ENCODE data around the gene GSG1.

GSG1 gene

DNA sequence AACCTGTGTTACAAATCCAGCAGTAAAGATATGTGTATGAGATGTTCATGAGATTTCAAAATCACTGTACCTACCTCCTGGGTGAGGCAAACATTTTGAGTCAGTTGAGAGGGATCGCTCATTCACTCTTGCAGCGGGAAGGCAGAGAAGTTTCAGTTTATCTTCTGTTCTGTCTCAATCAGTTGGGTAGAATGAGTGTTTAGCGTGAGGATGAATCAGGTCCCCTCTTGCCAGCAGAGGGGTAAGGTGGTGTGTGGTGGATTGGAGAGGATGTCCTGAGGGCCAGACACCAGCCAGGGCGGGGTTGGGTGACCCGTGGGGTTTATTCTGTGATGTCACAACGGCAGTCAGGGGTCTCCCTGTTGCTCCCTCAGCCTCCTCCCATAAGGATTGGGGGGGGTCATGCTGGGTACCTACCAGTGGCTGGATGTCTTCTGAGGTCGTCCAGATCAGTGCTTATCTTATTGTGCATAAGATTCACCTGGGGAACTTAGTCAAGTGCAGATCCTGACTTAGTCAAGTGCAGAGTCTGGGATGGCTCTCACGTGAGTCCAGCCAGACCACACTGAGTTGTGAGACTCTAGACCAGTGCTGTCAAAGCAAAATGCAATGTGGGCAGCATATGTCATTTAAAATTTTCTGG is at the start of gene GSG1:
Gene GSG1, minus strand, starts transcription at position 277 of the 643 bp plus-strand sequence. Its CDS starts 155 bp downstream, at position 122.
- no peak for DNase-seq (ENCODE audit: low spot score)

DNA sequence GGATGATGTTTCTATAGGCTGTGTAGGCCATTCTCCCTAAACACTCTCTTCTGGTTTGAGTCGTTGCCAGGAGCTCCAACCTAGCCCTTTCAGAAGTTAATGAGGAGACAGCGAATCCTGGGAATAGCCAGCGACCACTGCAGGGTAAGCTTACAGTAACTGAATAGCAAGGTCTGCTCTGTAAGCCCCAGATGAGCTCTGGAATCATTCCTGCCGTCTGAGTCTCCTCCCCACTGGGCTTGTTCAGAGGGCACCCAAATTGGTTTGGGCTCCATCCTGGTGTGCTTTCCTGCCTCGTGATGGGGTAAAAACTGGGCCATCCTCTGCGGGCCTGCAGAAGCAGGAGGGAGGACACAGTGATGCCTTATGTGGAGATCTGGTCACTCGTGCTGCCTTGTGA is 49.7 kb upstream of the GSG1 start:
- DNase-seq (ENCODE audit: low spot score): no peak

DNA sequence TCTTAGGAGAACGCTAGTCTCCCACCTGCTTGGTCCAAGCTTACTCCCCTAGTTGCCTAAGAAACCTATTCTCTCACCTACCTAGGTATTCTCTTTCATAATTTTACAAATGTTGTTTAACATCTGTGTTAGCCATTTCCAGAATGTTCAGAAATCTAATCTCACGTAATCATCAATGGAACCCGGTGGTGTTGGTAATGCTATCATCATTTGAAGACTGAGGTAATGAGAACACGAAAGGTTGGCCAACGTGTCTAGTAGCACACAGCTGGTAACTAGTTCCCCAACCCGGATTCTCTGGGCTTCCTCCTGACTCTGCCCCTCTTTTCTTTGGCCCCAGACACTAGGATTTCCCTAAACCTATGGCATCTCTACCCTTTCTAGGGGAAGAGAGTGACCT is 49.3 kb upstream of the GSG1 start:
- no peak for DNase-seq (ENCODE audit: low spot score)

DNA sequence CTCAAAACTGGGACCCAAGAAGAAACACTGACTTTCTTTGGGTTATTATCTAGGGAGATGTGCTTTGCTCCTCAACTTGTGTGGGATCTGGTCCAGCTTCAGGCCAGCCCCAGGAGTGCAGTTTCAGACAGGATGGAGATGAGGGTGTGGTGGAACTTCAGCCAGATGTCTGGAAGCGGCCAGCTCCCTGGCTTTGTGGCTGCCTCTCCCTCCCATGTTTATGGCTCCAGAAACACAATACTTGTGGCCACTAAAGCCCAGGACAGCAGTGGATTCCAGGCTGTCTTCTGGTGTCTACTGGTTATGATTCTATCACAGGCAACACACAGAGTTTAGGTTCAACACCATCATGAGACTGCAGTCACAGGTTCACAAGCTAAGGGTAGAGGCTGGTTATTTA is 48.8 kb upstream of the GSG1 start:
- DNase-seq (ENCODE audit: low spot score): no peak

DNA sequence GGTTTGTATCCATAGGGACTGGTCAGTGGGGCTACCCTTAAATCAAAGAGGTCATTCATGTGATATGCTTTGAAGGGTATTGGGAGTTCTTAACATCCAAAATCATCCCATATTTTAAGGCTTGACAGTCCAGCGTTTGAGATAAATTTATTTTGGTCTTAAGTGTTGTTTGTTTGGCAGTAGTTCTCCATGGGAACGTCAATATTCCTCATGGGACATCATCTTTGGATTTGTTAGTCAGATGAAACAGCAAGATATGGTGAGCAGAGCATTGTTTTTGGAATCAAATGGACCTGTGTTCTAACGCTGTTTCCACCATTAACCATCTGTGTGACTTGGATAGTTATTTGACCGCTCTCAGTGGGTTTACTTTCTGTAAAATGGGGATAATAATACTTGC is 45.9 kb upstream of the GSG1 start:
- no peak for DNase-seq (ENCODE audit: low spot score)

DNA sequence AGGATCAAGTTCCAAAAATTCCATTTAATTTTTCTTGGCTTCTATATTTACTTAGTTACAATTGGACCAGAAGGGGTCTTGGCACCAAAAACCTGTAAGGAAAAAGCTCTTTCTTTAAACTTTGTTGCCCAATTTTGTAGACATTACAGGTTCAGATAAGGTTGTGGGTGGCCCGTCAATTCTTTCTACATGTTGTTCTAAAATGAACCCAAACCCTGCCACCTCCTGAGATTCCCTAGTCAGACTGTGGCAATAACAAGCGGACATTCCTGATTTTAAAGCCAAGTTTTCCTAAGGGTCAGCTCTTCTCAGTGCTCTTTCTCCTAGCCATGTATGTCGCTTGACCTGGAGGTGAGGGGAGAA is 45.0 kb upstream of the GSG1 start:
- no peak for DNase-seq (ENCODE audit: low spot score)

DNA sequence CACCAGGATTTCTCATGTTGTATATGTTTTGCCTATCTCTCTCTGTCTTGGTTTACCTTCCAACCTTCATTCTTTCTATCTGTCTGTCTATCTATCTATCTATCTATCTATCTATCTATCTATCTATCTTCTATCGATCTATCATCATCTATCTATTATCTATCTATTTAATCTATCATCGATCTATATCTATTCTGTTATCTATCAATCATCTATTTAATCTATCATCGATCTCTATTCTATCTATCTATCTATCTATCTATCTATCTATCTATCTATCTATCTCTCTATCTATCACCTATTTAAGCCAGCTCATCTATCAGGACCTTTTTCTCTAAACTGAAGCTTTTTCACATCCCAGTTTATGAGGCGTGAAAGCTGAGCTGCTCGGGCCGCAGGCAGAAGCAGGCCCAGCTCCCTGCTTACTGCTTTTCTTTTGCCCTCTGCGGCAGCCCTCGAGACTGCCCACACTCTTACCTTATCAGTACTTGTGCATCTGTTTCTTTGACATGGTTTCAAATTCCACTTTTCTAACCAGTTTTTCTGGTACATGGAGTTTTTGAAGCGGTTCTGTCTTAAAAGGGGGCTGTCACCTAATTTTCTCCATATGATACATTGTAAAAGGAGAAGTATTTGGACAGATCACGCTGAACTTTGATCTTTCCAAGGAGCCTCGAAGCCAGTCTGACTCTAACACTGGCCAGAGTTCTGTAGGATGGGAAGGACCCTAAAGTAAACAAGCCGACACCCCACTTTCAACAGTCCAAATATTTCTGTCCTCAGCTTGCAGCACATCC is 44.4 kb upstream of the GSG1 start:
- DNase-seq (ENCODE audit: low spot score): no peak

DNA sequence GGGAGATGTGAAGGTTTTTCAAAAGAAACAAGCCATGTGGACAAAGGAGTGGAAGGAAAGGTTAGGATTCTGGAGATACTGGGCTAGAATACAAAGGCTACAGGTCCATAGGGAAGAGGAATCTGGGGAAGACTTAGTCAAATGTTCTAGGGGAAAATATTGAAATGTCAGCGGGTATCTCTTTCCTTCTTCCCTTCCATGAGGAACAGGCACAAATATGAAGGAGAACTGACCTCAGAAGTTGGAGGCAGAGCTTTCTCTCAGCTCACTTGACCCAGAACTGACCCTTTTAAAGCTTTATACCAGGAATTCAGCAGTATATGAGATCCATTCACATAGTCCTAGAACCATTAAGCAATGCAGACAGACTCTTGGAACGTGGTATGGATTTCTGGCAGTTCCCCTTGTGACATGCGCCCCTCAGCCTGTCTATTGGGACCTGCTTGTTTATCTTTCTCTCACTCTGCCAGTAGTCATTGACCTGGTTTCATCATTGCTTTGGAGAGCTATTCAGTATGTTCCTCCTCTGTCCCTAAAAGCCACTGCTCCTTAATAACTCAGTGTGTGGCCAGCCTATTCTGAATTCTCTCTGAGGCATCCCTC is 43.0 kb upstream of the GSG1 start:
- no peak for DNase-seq (ENCODE audit: low spot score)

DNA sequence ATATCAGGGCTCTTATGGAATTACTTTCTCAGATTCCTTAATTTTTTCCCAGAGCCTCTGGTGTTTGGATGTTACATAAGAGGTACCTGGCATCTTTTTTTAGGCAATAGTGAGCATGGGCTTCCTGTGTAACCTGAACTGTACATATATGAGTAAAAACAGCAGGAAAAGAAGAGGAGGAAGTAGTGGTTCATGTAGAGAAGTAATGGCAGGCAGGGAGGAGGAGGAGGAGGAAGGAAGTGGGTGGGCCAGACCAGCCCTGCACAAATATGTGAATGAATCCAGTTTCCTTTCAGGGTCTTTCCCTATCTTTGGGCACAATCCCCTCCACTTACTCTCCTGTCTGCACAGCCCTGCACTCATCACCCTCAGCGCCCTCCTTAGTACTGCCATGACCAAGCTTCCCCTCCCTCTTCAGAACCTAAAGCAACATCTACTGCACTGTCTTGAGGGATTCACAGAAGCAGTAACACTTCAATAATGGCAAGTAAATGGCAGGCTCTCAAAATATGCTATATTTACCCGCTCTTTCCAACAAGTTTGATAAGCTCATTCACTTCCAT is 40.9 kb upstream of the GSG1 start:
- no peak for DNase-seq (ENCODE audit: low spot score)

DNA sequence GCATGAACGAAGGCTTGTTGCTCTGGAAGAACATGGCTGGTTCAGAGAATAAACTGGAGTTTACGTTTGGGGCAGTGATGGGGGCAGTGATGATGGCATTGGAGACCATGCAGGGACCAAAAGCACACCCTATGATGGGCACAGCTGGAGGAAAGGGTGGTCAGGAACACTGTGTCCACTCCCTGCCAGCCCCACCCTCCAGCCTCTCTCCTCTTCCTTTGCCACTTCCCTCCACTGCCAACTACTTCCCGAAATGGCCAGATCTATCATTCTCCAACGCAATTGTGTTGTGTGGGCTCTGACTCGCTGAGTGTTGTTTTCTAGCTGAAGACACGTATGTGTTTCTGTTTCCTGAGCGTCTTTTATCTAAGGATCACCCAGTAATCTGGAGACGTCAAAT is 39.3 kb upstream of the GSG1 start:
- no peak for DNase-seq (ENCODE audit: low spot score)

DNA sequence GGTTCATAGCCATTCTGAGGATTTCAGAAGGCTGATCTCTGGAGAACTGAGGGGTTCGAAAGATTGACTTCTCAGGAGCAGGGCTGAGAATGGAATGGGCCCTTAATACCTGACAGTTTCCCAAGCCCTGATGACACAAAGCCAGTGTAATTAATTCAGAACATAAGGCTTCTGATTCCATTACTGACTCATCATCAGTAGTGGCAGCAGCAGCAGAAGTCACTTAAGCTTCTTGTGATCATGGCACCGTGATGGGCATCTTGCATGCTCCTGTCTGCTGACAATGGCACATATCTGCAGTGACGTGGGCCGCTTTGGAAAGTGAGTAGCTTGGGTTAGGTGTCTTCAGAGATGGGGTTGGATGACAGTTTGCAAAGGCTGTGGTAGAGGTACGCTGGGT is 38.2 kb upstream of the GSG1 start:
- DNase-seq (ENCODE audit: low spot score): no peak

DNA sequence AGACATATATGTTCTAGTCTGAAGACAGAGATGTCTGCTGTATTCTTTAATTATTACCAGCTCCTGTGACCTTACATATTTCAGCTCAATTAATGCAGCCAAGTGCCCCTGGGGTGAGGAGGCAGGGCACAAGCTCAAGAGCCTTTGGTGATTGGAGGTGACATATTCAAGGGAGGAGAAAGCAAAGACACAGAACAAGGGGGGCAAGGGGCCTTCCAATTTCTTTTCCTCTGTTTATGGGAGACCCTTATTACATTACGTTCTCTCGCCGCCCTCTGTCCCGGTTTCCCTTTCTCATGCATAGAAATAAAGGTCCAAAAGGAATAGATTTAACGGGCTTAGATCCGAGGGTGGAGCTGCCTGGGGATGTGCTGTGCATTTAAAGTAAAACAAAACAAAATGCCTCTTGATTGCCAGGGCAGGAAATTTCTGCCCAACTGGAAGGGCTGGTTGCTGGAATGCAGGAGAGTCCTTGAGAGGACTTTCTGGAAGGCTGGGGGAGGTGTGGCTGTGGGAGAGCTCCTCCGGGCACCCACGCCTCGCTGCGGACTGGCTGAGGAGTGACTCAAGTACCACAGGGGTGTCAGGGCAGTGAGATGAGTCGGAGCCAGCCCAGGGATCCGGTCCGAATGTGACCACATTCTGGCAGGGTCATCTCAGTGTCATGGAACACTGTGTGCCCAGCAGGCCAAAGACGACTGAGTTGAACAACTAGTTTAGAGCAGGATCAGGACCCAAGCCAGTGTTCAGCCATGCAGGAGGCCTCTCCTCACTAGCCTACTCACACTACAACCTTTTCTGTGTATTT is 32.1 kb upstream of the GSG1 start:
- no peak for DNase-seq (ENCODE audit: low spot score)

DNA sequence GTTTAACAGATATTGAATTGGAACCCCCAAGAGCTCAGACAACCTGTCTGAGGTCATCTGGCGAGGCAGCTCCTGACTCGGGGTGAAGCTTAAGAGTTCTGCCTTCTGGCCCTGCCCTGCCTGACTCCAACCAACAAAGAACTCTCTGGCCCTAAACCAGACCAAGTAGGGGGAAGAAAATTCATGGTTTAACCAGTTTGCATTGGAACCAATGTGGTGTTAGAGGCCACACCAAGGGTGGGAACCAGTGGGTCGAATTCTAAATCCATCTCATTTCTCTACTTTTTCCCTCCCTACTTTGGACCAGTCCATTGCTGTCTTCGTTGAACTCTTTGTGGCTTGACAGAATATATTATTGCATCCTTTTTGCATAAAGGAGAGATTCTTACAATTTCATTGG is 30.4 kb upstream of the GSG1 start:
- no peak for DNase-seq (ENCODE audit: low spot score)

DNA sequence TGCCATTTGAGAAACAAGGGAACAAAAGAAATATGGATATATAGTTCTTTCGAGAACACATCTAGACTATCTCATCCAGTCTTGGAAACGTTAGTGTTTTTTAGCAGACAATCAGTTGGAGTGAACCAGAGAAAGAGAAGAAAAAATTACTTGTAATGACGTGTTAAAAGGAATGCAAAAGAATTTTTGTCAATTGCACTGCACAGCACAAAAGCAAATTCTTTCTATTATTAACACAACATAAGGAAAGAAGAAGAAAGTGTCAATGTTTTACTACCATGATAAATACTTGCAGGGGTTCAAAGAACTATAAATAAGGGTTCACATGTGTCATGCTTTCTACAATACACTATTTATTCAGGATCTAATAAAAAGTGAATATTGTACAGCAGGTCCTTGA is 27.5 kb upstream of the GSG1 start:
- no peak for DNase-seq (ENCODE audit: low spot score)

DNA sequence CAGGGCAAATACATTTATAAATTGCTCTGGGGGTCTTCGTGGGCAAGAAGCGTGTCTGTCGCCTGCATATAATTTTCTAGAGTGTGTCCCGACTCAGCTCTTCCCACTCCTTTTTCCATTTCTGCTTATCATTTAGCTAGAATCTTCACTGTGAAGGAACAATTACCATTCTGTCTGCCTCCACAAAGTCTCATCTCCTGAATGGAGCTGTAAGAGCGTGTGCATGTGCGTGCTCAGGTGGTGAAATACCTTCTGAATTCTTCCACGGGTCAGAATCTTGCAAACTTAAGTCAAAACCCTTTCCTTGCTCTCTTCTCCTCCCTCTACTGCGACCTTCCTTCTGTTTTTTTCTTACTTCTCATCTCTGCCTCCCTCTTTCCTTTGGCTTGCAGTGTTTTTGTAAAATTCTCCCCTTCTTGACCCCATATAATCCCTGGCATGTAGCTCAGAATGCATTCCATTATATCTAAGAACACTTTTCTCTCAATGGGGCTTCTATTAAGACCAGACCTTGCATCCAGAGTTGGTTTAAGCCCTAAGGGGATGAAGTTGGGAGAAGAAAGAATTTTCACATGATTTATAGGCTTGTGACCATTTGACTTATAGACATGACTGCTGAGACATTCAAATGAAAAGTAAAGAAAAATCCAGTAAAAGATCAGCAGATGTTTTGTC is 25.0 kb upstream of the GSG1 start:
- no peak for DNase-seq (ENCODE audit: low spot score)

DNA sequence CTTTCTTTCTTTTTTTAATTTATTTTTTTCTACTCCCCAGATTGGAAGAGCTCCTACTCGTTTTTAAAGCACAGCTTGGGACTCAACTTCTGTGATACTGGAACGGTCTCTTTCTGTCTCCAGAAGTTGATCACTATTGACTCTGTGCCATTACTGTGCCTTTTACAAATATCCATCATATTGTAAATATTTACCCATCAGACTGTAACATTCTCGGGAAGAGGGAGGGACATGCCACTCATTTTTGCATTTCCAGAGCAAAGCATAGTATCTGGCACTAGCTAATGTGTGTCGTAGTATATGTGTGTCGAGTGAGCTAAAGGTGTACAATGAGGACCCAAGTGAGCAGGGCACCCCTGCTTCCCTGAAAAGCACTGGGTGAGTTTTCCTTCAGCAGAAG is 24.0 kb upstream of the GSG1 start:
- DNase-seq (ENCODE audit: low spot score): no peak

DNA sequence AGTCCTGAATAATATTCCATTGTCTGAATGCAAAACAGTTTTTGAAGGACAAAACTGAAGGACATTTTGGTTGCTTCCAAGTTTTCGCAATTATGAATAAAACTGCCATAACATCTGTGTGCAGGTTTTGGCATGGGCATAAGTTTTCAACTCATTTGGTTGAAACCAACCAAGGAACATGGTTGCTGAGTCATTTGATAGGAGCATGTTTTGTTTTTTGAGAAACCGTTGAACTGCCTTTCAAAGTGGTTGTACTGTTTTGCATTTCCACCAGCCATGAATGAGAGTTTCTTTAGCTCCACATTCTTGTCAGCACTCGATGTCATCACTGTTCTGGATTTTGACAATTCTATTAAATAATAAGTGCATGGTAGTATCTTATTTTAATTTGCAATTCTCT is 23.0 kb upstream of the GSG1 start:
- DNase-seq (ENCODE audit: low spot score): no peak

DNA sequence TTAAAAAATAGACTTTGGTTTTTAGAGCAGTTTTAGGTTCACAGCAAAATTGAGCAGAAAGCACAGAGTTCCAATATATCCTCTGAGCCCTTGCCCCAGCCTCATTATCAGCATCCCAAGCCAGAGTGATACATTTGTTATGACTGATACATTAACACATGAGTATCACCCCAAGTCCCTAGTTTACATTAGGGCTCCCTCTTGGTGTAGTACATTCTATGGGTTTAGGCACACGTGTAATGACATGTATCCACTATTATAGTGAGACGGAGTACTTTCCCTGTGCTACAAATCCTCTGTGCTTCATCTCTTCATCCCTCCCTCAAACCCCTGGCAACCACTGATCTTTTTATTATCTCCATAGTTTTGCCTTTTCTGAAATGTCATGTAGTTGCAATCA is 22.5 kb upstream of the GSG1 start:
- no peak for DNase-seq (ENCODE audit: low spot score)

DNA sequence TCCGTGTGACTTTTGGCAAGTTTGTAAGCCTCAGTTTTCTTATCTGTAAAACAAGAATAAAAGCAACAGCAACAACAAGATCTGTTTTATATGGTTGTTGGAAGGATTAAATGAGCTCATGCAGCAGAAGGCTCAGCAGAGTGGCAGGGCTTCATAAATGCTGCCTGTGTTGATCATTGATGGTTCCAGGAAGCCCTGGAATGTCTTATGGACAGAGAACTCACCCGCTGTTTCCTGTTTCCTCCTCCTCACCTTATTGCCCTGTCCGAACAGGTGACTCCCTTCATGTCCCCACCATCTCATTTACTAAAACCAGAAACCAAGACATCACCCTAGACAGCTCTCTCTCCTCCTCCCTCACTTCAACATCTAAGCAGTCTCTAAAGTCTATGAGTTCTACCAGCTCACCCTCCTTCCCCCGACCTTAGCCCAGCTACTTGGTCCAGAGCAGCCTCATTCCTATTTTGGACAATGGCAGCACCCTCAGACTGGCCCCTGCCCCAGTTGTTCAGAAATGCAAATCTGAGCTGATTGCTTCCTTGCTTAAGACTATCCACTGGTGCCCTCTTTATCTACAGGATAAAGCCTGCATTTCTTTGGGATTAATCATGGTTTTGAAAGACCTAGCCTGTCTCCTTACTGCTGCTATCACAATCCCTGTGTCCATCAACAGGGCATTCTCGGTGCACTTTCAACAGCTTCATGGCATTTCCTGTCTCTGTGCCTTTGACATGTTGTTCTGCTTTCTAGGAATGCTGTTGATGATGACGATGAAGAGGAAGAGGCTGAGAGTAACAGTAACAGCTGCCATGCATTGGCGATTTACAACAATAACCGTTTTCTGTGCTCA is 21.4 kb upstream of the GSG1 start:
- DNase-seq (ENCODE audit: low spot score): no peak

DNA sequence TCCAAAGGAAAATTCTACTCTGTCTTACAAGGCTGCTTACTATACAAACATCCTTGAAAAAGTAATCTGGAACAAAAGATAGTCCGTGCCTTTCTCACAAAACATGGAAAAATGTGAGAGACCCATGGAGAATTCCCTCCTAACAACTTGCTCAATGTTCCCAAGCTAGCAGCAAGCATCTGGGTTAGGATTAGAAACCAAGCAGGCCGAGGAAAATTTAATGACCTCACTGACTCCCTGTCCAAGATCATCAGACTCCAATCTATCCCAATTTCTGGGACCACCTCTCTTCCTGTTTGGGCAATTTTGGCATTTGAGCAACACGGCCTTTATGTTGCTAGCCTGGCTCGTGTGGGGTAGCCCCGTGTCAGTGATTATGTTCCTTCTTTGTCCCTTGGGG is 18.1 kb upstream of the GSG1 start:
- no peak for DNase-seq (ENCODE audit: low spot score)

DNA sequence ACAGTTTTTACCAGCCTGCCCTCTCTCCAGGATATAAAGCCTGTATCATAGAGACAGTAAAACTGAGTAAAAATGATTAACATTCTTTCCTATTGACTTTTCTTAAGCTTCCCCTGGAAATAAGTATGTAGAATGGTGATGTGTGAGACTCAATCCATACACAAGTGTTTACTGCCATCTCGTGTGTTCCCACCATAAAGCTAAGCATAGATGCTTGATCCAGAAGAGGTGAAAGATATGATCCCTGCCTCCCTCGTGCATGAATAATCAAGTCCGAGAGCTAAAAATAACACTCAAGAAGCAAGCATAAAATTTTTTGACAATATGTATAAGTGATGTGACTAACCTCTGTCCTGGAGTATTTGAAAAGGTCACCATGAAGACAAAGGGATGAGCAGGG is 16.9 kb upstream of the GSG1 start:
- no peak for DNase-seq (ENCODE audit: low spot score)
